GM21381 (cell line): Measurements from ENCODE around the gene PYURF.
A peak's percentile ranks its signal among the peaks of the same experiment; 100 is the strongest.
"Not testable (repeated sequence)": the region's sequence is repeated elsewhere in the genome, so short reads cannot be mapped to it uniquely, and the experiment has no call there.

Source experiments
- ATAC-seq: cut with Tn5 transposase; IDR thresholded peaks from one replicate; pipeline ENCODE4 v1.9.1; 2021; ENCODE audit warnings: mild to moderate bottlenecking, moderate library complexity; ENCODE audit not compliant: unreplicated experiment

PYURF gene

GRCh38 chr4:88523325-88524129 lies at the start of gene PYURF:
TSS of gene PYURF (minus strand) at chr4:88523776. CDS start at chr4:88523700, 76 bp downstream.
- ATAC-seq, result peak; percentile 77

- ATAC-seq, result no peak
Observed at GRCh38 chr4:88570001-88570400, 46.4 kb upstream of the PYURF start.

- no peak for ATAC-seq
Observed at GRCh38 chr4:88567591-88567990, 44.0 kb upstream of the PYURF start.

- ATAC-seq, result no peak
Observed at GRCh38 chr4:88549815-88550214, 26.2 kb upstream of the PYURF start.

GRCh38 chr4:88539322-88540068 lies 15.9 kb upstream of the PYURF start:
- ATAC-seq, result not testable (repeated sequence)

- no peak for ATAC-seq
Observed at GRCh38 chr4:88537709-88538108, 14.1 kb upstream of the PYURF start.

- ATAC-seq, result no peak
Observed at GRCh38 chr4:88535090-88535755, 11.6 kb upstream of the PYURF start.

- ATAC-seq, result no peak
Observed at GRCh38 chr4:88533937-88534750, 10.6 kb upstream of the PYURF start.

GRCh38 chr4:88533088-88533790 lies 9.7 kb upstream of the PYURF start:
- no peak for ATAC-seq

- no peak for ATAC-seq
Observed at GRCh38 chr4:88531549-88531948, 8.0 kb upstream of the PYURF start.

GRCh38 chr4:88528861-88529260 lies 5.3 kb upstream of the PYURF start:
- no peak for ATAC-seq

GRCh38 chr4:88527787-88528186 lies 4.2 kb upstream of the PYURF start:
- peak; percentile 37 for ATAC-seq

GRCh38 chr4:88526221-88526815 lies 2.7 kb upstream of the PYURF start:
- ATAC-seq, result no peak

GRCh38 chr4:88524171-88524570 lies 595 bp upstream of the PYURF start:
- no peak for ATAC-seq

GRCh38 chr4:88522702-88523324 lies 763 bp downstream of the PYURF start:
- ATAC-seq, result no peak

- no peak for ATAC-seq
Observed at GRCh38 chr4:88518911-88519310, 4.7 kb downstream of the PYURF start.

- ATAC-seq, result no peak
Observed at GRCh38 chr4:88517825-88518224, 5.8 kb downstream of the PYURF start.

GRCh38 chr4:88516746-88517145 lies 6.8 kb downstream of the PYURF start:
- ATAC-seq, result no peak
